Measurements from ENCODE around the gene GPATCH1.
A peak's percentile ranks its signal among the peaks of the same experiment; 100 is the strongest.
"Not testable (repeated sequence)": the region's sequence is repeated elsewhere in the genome, so short reads cannot be mapped to it uniquely, and the experiment has no call there.

The GPATCH1 gene

GRCh38 chr19:33161201-33161600 lies 80.2 kb downstream of the GPATCH1 start:
- no peak for DNase-seq

- no peak for DNase-seq
Measured at GRCh38 chr19:33163481-33163880, 82.5 kb downstream of the GPATCH1 start.

GRCh38 chr19:33166037-33166436 lies 85.1 kb downstream of the GPATCH1 start:
- DNase-seq: not testable (repeated sequence)

GRCh38 chr19:33167438-33167837 lies 86.5 kb downstream of the GPATCH1 start:
- DNase-seq: no peak

- DNase-seq: no peak
Measured at GRCh38 chr19:33168528-33168927, 87.5 kb downstream of the GPATCH1 start.

GRCh38 chr19:33171222-33171795 lies 90.3 kb downstream of the GPATCH1 start:
- DNase-seq: no peak

GRCh38 chr19:33171916-33172359 lies 91.0 kb downstream of the GPATCH1 start:
- no peak for DNase-seq

- DNase-seq: no peak
Measured at GRCh38 chr19:33174186-33174585, 93.2 kb downstream of the GPATCH1 start.

GRCh38 chr19:33175156-33175782 lies 94.3 kb downstream of the GPATCH1 start:
- DNase-seq: no peak

GRCh38 chr19:33175886-33176669 lies 95.1 kb downstream of the GPATCH1 start:
- DNase-seq: no peak

GRCh38 chr19:33176670-33177416 lies 95.9 kb downstream of the GPATCH1 start:
- DNase-seq: peak; percentile 95

GRCh38 chr19:33177417-33177979 lies 96.5 kb downstream of the GPATCH1 start:
- DNase-seq: peak; percentile 77

Measured in NCI-H1092 (cell line).